Measurements from ENCODE around the gene CD52. TPM values are rescaled to one million over a fixed set of nuclear protein-coding genes. Genes with fewer than 3 reads are reported as not detected.

Gene CD52, protein sequence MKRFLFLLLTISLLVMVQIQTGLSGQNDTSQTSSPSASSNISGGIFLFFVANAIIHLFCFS
- total RNA-seq: 1,000 to 10,000 TPM in 4 of 5 donors, 100 to 1,000 TPM in 1; 994 to 1,121 (median 1,054) TPM
- 1,284 TPM for total RNA-seq (2013)
- 40.3 to 502 (median 263) reads per million in 29 experiments for total RNA-seq

DNA sequence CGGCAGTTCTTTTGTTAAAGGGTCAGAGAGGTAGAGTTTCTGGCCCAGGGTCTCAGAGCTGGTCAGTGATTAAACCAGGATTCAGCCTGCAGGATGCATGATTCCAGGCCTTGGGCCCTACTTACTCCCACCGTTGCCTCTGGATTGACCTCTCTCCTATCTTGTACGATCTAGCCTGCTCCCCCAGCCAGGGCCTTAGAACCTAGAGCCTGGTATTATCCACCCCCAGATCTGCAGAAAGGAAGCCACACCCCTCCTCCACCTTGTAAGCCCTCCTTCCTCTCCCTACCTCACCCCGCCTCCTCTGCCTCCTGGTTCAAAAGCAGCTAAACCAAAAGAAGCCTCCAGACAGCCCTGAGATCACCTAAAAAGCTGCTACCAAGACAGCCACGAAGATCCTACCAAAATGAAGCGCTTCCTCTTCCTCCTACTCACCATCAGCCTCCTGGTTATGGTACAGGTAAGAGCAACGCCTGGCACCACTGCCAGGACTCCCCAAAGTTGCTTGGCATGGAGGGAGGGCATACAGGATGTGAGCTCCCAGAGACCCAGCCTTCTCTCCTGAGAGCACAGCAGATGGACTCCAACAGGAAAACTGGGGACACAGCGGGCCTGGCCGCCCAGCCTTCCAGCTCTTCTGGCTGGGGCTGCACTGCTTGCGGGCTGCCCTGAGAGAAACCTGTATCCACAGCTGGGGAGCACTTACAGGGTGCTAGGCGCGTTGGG lies at the start of gene CD52:
CD52 (plus strand) TSS at position 347 of the 726 bp plus-strand sequence; CDS start at position 407, 60 bp downstream.
- Mint-ChIP-seq H3K9me3 (no peaks in the 10 kb centered on the region), H3K36me3 (peaks cover 32% of the 10 kb centered on the region), H3K27me3 (no peaks in the 10 kb centered on the region), H3K4me1 (peaks cover 71 to 82% (median 79%) of the 10 kb centered on the region in 3 donors), H3K27ac (peak within 1 kb of the TSS; percentile 90 to 92), H3K4me3 (peak within 1 kb of the TSS; percentile 88 to 99 (median 99))
- peaks cover 47 to 79% of the 10 kb centered on the region in 2 experiments for H3K4me1 ChIP-seq (ENCODE audit: control insufficient read depth in 1 of 2, extremely low read depth in 1 of 2, insufficient read depth in 2 of 2, low read length in 2 of 2)
- ATAC-seq (replicated peaks in 1 of 4): peak; percentile 79 to 82 (median 80)
- peak; percentile 46 to 84 (median 74) for DNase-seq
- peak within 1 kb of the TSS; percentile 89 to 96 for H3K4me3 ChIP-seq (ENCODE audit: control insufficient read depth in 1 of 2, extremely low read depth in 1 of 2, low read length in 1 of 2)
- H3K36me3 ChIP-seq (ENCODE audit: control insufficient read depth in 2 of 2, extremely low read depth in 1 of 2, insufficient read depth in 1 of 2, low read length in 1 of 2): peaks cover 4 to 28% of the 10 kb centered on the region in 2 donors
- H3K27ac ChIP-seq (ENCODE audit: low read length): peak within 1 kb of the TSS; percentile 25
- no peaks in the 10 kb centered on the region for H3K27me3 ChIP-seq (replicated peaks in 1 of 2; ENCODE audit: control insufficient read depth in 2 of 2, extremely low read depth in 1 of 2, insufficient read depth in 2 of 2, low read length in 1 of 2)
- WGBS (ENCODE audit: insufficient coverage): 3% methylated on average over 9 of the region's 12 CpGs
- POLR2A ChIA-PET: interaction anchor here (0.5 to 1.5 kb wide), 11 partner anchors 10 to 306 kb away, joined by 3 to 5 read pairs (median 3); partner anchors contain the start of gene UBXN11 (in 1 of the 2)
- no peaks in the 10 kb centered on the region for H3K9me3 ChIP-seq
- CTCF ChIA-PET: interaction anchor here (0.6 to 3.5 kb wide), 12 partner anchors 11 to 148 kb away, joined by 3 to 21 read pairs (median 4); partner anchors contain the start of genes UBXN11 (in 1 of the 2) and ZNF593 (in 1 of the 2)

DNA sequence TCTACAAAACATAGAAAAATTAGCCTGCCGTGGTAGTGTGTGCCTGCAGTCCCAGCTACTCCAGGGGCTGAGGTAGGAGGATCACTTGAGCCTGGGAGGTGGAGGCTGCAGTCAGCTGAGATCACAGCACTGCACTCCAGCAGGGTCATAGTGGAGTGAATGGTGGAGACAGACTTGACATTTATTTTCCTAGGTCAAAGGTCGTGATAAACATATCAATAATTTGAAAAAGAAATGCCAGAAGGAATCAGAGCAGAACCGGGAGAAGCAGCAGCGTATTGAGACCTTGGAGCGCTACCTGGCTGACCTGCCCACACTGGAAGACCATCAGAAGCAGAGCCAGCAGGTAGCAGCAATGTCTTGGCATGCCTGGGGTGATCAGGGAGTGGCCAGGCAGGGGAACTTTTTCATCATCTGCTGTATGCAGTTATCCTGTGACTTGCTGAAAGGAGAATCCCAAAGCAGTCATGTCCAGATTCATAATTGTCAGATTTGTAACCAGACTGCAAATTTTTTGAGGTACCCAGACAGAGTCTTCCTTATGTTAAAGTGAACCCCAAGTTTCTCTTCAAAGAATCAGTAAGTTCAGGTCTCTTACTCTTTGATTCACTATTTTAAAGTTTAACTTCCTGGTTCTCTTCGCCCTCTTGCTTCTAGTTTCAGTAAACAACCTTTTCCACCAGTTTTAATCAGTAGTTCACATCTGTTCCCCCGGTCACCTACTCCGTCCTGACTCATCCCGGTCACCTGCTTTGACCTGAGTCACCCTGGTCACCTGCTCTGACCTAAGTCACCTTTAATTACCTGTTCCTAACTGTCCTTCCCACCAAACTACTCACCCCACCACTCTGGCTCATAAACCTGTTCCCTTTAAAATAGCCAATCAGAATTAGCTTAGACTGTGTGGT lies 49.2 kb upstream of the CD52 start:
- Mint-ChIP-seq H3K4me3 (no peak overlapping the region), H3K36me3 (peaks cover 61% of the 10 kb centered on the region), H3K9me3 (peaks cover 6 to 13% (median 11%) of the 10 kb centered on the region in 3 donors), H3K4me1 (no peaks in the 10 kb centered on the region), H3K27me3 (no peaks in the 10 kb centered on the region), H3K27ac (no peak overlapping the region)
- Histone ChIP-seq H3K9me3 (no peaks in the 10 kb centered on the region), H3K36me3 (ENCODE audit: control insufficient read depth in 2 of 2, extremely low read depth in 1 of 2, insufficient read depth in 1 of 2, low read length in 1 of 2) (peaks cover 21 to 55% of the 10 kb centered on the region in 2 donors), H3K27me3 (replicated peaks in 1 of 2; ENCODE audit: control insufficient read depth in 2 of 2, extremely low read depth in 1 of 2, insufficient read depth in 2 of 2, low read length in 1 of 2) (no peaks in the 10 kb centered on the region), H3K4me1 (ENCODE audit: control insufficient read depth in 1 of 2, extremely low read depth in 1 of 2, insufficient read depth in 2 of 2, low read length in 2 of 2) (no peaks in the 10 kb centered on the region), H3K27ac (ENCODE audit: low read length) (no peak overlapping the region), H3K4me3 (ENCODE audit: control insufficient read depth in 1 of 2, extremely low read depth in 1 of 2, low read length in 1 of 2) (no peak overlapping the region)
- CTCF ChIA-PET: no interaction called here
- ATAC-seq (replicated peaks in 1 of 4): no peak
- DNase-seq: no peak
- POLR2A ChIA-PET: no interaction called here
- 98% methylated on average over 8 of the region's 9 CpGs for WGBS (ENCODE audit: insufficient coverage)

DNA sequence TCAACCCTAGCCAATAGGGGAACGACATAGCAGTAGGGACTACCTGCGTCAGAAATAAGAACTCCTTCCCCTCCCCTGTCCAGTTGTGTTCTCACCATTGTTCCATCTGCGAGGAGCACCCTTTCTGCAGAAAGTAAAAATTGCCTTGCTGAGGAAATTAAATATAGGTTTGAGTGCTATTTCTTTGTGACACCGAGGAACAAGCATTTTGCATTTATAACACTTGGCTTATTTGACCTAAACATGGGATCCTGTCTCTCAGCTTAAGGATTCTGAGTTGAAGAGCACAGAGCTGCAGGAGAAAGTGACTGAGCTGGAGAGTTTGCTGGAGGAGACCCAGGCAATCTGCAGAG lies 48.6 kb upstream of the CD52 start:
- POLR2A ChIA-PET: interaction anchor here in 1 of 2 donors (0.6 kb wide), 1 partner anchor 17 kb away, joined by 4 read pairs; no protein-coding TSS in a partner anchor
- H3K36me3 ChIP-seq (ENCODE audit: control insufficient read depth in 2 of 2, extremely low read depth in 1 of 2, insufficient read depth in 1 of 2, low read length in 1 of 2): peaks cover 21 to 54% of the 10 kb centered on the region in 2 donors

DNA sequence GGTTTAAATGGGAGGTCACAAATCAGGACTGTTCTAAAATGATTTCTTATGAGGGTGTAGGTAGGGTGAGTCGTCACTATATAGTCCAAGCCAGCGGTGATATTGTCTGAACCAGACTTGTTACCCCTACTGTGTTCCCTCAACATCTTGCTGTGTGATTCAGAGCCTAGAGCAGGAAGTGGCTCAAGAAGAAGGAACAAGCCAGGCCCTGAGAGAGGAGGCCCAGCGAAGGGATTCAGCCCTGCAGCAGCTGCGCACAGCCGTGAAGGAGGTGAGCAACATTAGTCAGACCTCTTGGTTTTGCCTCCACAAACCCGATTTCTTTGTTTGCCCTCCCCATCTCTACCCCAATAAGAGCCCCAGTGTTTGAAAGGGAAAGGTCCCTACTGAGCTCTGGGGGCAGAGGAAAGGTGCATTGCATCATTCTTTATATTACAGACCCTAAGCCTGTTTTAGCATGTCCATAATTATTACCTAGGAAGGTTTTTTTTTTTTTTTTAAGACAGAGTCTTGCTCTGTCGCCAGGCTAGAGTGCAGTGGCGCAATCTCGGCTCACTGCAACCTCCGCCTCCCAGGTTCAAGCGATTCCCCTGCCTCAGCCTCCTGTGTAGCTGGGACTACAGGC lies 42.8 kb upstream of the CD52 start:
- H3K4me3 Mint-ChIP-seq: no peak overlapping the region

More for the DNA sequence above, 48.6 kb upstream of the CD52 start:
- ATAC-seq (replicated peaks in 1 of 4) (no peak), DNase-seq (no peak)
- H3K9me3 ChIP-seq: no peaks in the 10 kb centered on the region
- H3K36me3 Mint-ChIP-seq: peaks cover 57% of the 10 kb centered on the region
- CTCF ChIA-PET: interaction anchor here in 1 of 2 donors (0.6 kb wide), 2 partner anchors 98 to 1168 kb away, joined by 3 to 4 read pairs; no protein-coding TSS in a partner anchor
- H3K4me1 ChIP-seq (ENCODE audit: control insufficient read depth in 1 of 2, extremely low read depth in 1 of 2, insufficient read depth in 2 of 2, low read length in 2 of 2): no peaks in the 10 kb centered on the region
- 90% methylated on average over 2 of the region's 4 CpGs for WGBS (ENCODE audit: insufficient coverage)
- peaks cover 0 to under 1% (median 0%) of the 10 kb centered on the region in 3 donors for H3K4me1 Mint-ChIP-seq
- peaks cover 6 to 13% (median 11%) of the 10 kb centered on the region in 3 donors for H3K9me3 Mint-ChIP-seq
- no peak overlapping the region for H3K27ac Mint-ChIP-seq
- H3K4me3 ChIP-seq (ENCODE audit: control insufficient read depth in 1 of 2, extremely low read depth in 1 of 2, low read length in 1 of 2): peak overlapping the region in 1 of 2 donors; percentile 20
- no peaks in the 10 kb centered on the region for H3K27me3 ChIP-seq (replicated peaks in 1 of 2; ENCODE audit: control insufficient read depth in 2 of 2, extremely low read depth in 1 of 2, insufficient read depth in 2 of 2, low read length in 1 of 2)
- no peak overlapping the region for H3K27ac ChIP-seq (ENCODE audit: low read length)
- H3K27me3 Mint-ChIP-seq: no peaks in the 10 kb centered on the region
- no peak overlapping the region for H3K4me3 Mint-ChIP-seq

DNA sequence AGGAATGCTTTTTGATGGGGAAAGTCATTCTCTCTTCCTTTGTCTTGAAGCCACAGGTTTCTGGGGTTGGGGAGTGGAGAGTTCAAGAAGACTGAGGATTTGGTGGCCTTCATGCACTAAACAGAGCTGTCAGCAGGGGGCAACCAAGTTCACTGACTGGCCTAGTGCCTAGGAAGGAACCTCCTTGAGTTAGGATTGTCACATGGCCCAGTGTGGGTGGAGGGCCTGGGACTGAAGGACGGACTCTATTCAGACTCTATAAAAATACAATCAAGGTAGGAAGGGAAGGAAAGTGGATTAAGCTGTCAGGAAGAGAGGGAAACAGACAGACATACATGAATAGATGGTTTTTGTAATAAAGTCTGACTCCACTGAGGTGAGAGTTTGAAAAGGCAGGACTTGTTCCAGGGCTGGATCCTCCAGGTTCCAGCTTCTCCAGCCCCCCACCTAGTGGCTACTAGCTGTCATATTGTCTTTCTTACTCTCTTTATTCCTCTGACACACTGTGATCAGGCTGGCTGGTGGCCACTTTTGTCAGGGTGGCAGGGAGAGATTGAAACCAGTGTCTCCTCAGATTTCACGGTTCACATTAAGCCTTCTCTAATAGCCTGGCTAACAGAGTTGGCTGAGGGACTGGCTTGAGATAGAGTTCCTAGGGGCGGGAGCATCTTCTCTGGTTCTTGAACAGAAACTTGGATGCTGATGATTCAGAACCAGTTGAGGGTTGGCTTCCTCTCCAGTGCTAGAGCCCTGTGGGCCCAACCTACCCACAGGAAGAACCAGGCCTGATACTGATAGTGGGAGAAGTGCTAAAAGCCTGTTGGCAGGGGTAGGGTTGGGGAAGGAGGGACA lies 42.0 kb upstream of the CD52 start:
- Histone ChIP-seq H3K9me3 (no peaks in the 10 kb centered on the region), H3K4me1 (ENCODE audit: control insufficient read depth in 1 of 2, extremely low read depth in 1 of 2, insufficient read depth in 2 of 2, low read length in 2 of 2) (peaks cover 23 to 52% of the 10 kb centered on the region in 2 experiments), H3K4me3 (ENCODE audit: control insufficient read depth in 1 of 2, extremely low read depth in 1 of 2, low read length in 1 of 2) (no peak overlapping the region), H3K27me3 (replicated peaks in 1 of 2; ENCODE audit: control insufficient read depth in 2 of 2, extremely low read depth in 1 of 2, insufficient read depth in 2 of 2, low read length in 1 of 2) (no peaks in the 10 kb centered on the region), H3K36me3 (ENCODE audit: control insufficient read depth in 2 of 2, extremely low read depth in 1 of 2, insufficient read depth in 1 of 2, low read length in 1 of 2) (peaks cover 6 to 18% of the 10 kb centered on the region in 2 donors), H3K27ac (ENCODE audit: low read length) (peak overlapping the region; percentile 72)
- CTCF ChIA-PET: interaction anchor here (0.6 to 3.9 kb wide), 23 partner anchors 9 to 188 kb away, joined by 3 to 23 read pairs (median 4); partner anchors contain the start of genes CD52 (in 1 of the 2), CEP85 (in 1 of the 2), DHDDS (in 1 of the 2) and UBXN11 (in 1 of the 2)
- DNase-seq (peak; percentile 28 to 87 (median 69)), ATAC-seq (replicated peaks in 1 of 4) (peak; percentile 34 to 71 (median 70))
- Mint-ChIP-seq H3K4me3 (peak overlapping the region; percentile 23 to 49 (median 25)), H3K36me3 (peaks cover 15% of the 10 kb centered on the region), H3K27ac (peak overlapping the region; percentile 90 to 97), H3K4me1 (peaks cover 45 to 57% (median 46%) of the 10 kb centered on the region in 3 donors), H3K9me3 (no peaks in the 10 kb centered on the region), H3K27me3 (no peaks in the 10 kb centered on the region)
- POLR2A ChIA-PET: interaction anchor here in 1 of 2 donors (0.6 kb wide), 1 partner anchor 146 kb away, joined by 3 read pairs; no protein-coding TSS in a partner anchor
- no CpG with 5 or more reads among the region's 3 CpGs for WGBS (ENCODE audit: insufficient coverage)

More for the DNA sequence above, 42.8 kb upstream of the CD52 start:
- no peaks in the 10 kb centered on the region for H3K27me3 ChIP-seq (replicated peaks in 1 of 2; ENCODE audit: control insufficient read depth in 2 of 2, extremely low read depth in 1 of 2, insufficient read depth in 2 of 2, low read length in 1 of 2)
- H3K4me3 ChIP-seq (ENCODE audit: control insufficient read depth in 1 of 2, extremely low read depth in 1 of 2, low read length in 1 of 2): no peak overlapping the region
- no peaks in the 10 kb centered on the region for H3K27me3 Mint-ChIP-seq
- ATAC-seq (replicated peaks in 1 of 4) (no peak), DNase-seq (peak in 2 of 35 experiments; percentile 8 to 24)
- H3K36me3 Mint-ChIP-seq: peaks cover 22% of the 10 kb centered on the region
- peaks cover 9 to 27% of the 10 kb centered on the region in 2 donors for H3K36me3 ChIP-seq (ENCODE audit: control insufficient read depth in 2 of 2, extremely low read depth in 1 of 2, insufficient read depth in 1 of 2, low read length in 1 of 2)
- no peaks in the 10 kb centered on the region for H3K9me3 ChIP-seq
- H3K27ac Mint-ChIP-seq: peak overlapping the region; percentile 90 to 97
- 89% methylated on average over 6 of the region's 11 CpGs for WGBS (ENCODE audit: insufficient coverage)
- POLR2A ChIA-PET: interaction anchor here in 1 of 2 donors (0.6 kb wide), 1 partner anchor 145 kb away, joined by 3 read pairs; no protein-coding TSS in a partner anchor
- H3K27ac ChIP-seq (ENCODE audit: low read length): no peak overlapping the region
- CTCF ChIA-PET: interaction anchor here (0.7 to 3.9 kb wide), 13 partner anchors 10 to 142 kb away, joined by 3 to 23 read pairs (median 6); partner anchors contain the start of gene CEP85 (in 1 of the 2)
- peaks cover 20 to 46% of the 10 kb centered on the region in 2 experiments for H3K4me1 ChIP-seq (ENCODE audit: control insufficient read depth in 1 of 2, extremely low read depth in 1 of 2, insufficient read depth in 2 of 2, low read length in 2 of 2)
- no peaks in the 10 kb centered on the region for H3K9me3 Mint-ChIP-seq
- peaks cover 39 to 52% (median 46%) of the 10 kb centered on the region in 3 donors for H3K4me1 Mint-ChIP-seq

All from T-cell (primary cell).